GM19468 (cell line): Measurements from ENCODE around the gene ELMOD3.

ENCODE experiments used
- ATAC-seq: cut with Tn5 transposase; IDR thresholded peaks from one replicate; pipeline ENCODE4 v1.9.1; 2021; ENCODE audit warnings: mild to moderate bottlenecking, moderate library complexity, moderate number of reproducible peaks; ENCODE audit not compliant: unreplicated experiment; ENCODE audit errors: extremely low read depth

ELMOD3 gene

GRCh38 chr2:85419009-85419675, 64.6 kb downstream of the ELMOD3 start:
- no peak for ATAC-seq

- ATAC-seq: peak; percentile 35
Measured at GRCh38 chr2:85420536-85421259, 66.1 kb downstream of the ELMOD3 start.

GRCh38 chr2:85421260-85422071, 66.9 kb downstream of the ELMOD3 start:
- ATAC-seq: no peak

GRCh38 chr2:85422072-85422457, 67.5 kb downstream of the ELMOD3 start:
- ATAC-seq: no peak

- ATAC-seq: no peak
Measured at GRCh38 chr2:85423525-85423924, 69.0 kb downstream of the ELMOD3 start.

- no peak for ATAC-seq
Measured at GRCh38 chr2:85425588-85425987, 71.0 kb downstream of the ELMOD3 start.

GRCh38 chr2:85427300-85427835, 72.8 kb downstream of the ELMOD3 start:
- ATAC-seq: no peak

GRCh38 chr2:85428343-85428881, 73.8 kb downstream of the ELMOD3 start:
- no peak for ATAC-seq

GRCh38 chr2:85429213-85429923, 74.8 kb downstream of the ELMOD3 start:
- ATAC-seq: no peak

GRCh38 chr2:85429924-85430289, 75.3 kb downstream of the ELMOD3 start:
- no peak for ATAC-seq

GRCh38 chr2:85430752-85431569, 76.4 kb downstream of the ELMOD3 start:
- no peak for ATAC-seq

GRCh38 chr2:85431570-85432205, 77.1 kb downstream of the ELMOD3 start:
- ATAC-seq: no peak

- ATAC-seq: no peak
Measured at GRCh38 chr2:85433511-85434089, 79.0 kb downstream of the ELMOD3 start.

- no peak for ATAC-seq
Measured at GRCh38 chr2:85434696-85435095, 80.1 kb downstream of the ELMOD3 start.

- ATAC-seq: no peak
Measured at GRCh38 chr2:85435220-85435958, 80.8 kb downstream of the ELMOD3 start.

GRCh38 chr2:85435981-85436835, 81.6 kb downstream of the ELMOD3 start:
- no peak for ATAC-seq
